Choroid plexus epithelial cell (primary cell): ENCODE results near the gene MRPL37.
A peak's percentile ranks its signal among the peaks of the same experiment; 100 is the strongest.

Experiments used
- DNase-seq: peaks from one replicate; pipeline ENCODE4 v3.0.0-alpha.2; 2010; ENCODE audit warnings: low read depth
- H3K4me3 ChIP-seq: 2 replicates; pipeline ENCODE4 v1.5.1; 2011; ENCODE audit warnings: low read depth, mild to moderate bottlenecking, control low read depth, low read length, moderate library complexity
- CTCF ChIP-seq: conservative IDR thresholded peaks from 2 replicates; pipeline ENCODE4 v1.5.1; 2011; ENCODE audit warnings: low read depth, mild to moderate bottlenecking, control low read depth, inconsistent platforms, low read length, moderate library complexity

MRPL37 gene

GRCh38 chr1:54224233-54224632 lies 24.3 kb downstream of the MRPL37 start:
- no peak for TF ChIP-seq CTCF
- H3K4me3 ChIP-seq = no peak overlapping the region
- DNase-seq = no peak

DNA sequence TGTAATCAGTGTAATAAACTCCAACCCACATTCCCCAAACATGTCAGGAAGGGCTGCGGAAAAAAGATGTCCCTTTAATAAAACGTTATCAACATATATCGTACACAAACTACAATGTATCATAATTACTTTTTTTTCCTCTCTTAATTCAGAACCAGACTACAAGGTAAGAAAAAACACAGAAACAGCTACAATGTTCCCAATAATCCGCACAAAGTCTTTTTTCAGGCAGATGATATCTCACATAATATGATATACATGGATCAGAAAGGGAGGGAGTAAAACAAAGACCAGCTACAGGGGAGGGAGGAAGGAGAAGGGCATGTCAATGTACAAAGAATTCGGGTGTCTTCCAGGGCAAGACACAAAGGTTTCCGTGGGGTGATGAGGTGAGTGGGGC lies 25.4 kb downstream of the MRPL37 start:
- DNase-seq = no peak
- TF ChIP-seq CTCF = no peak

DNA sequence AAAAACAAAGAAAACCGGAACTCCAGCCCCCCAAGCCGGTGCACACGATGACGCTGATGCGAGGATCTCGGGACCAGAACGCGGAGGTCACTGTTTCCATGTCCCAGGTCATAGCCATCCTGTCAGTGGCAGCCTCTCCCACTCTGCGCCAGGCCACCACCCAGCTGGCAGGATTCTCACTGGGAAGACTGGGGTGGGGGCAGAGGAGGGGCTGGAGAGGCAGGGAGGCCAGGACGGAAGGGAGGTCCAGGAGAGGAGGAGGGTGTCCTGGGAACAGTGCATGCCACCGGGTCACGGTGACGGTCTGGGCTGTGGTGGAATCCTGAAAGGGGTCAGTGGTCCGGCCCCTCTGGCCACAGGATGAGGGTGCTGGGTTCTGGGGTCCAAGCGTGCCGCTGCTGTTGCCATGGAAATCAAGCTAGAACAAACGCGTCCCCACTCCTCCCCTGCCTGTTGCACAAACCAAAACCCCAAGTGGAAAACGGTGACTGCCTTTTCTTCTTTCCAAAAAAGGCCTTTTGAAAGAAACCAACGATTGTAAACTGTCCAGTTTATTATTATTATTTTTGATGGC lies 26.1 kb downstream of the MRPL37 start:
- DNase-seq = no peak
- H3K4me3 ChIP-seq = no peak overlapping the region
- TF ChIP-seq CTCF = no peak

More for the DNA sequence above, 25.4 kb downstream of the MRPL37 start:
- H3K4me3 ChIP-seq = no peak overlapping the region

- DNase-seq = peak; percentile 26
- no peak for TF ChIP-seq CTCF
- no peak overlapping the region for H3K4me3 ChIP-seq
These were observed 27.2 kb downstream of the MRPL37 start for GRCh38 chr1:54227091-54227602.

- H3K4me3 ChIP-seq = no peak overlapping the region
- no peak for DNase-seq
- TF ChIP-seq CTCF = peak; percentile 8
These were observed 27.9 kb downstream of the MRPL37 start for GRCh38 chr1:54227891-54228310.

DNA sequence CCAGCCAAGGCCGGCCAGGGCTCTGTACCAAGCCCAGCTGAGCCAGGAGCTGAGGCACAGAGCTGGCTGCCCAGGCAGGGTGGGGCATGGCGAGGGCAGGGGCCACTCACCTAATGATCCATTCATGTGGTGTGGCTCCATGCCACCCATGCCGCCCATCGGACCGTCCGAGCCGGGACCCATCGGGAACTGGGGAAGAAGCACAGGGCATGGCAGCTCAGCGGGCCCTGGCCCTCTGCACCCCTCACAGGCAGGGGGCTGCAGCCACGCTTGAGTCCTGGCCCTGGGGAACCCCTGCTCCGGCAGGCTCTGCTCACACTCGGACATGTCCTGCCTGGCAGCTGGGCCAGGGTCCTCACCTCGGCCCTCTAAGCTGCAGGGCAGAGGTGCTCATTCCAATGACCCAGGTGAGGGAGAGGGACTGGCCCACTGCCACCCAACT lies 28.7 kb downstream of the MRPL37 start:
- no peak for TF ChIP-seq CTCF
- no peak overlapping the region for H3K4me3 ChIP-seq
- DNase-seq = no peak

DNA sequence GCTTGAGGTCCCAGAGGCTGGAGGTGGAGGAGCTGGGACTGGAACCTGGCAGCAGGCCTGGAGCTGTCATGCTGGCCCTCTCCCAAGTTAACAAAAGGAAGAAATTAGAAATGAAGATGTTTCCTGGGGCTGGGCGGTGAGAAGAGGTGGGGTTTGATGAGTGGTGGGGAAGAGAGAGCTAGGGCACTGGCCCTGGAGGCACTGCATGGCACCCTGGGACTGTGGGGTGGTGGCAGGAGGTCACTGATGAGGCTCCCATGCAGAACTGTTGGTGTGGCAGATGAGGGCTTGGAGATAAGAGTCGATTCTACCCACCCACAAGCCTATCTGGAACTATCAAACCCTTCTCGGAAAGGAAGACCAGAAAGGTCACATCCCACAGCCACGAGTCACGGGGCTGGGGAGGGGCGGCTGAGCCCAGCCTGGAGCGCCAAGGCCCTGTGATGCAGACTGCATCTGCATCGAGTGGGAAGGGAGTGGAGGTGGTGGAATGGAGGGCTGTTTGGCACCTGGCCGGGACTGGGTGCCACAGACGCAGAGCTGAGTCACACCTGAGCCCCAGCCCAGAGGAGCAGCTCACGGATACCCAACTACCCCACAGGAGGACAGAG lies 29.4 kb downstream of the MRPL37 start:
- no peak for TF ChIP-seq CTCF
- peak; percentile 49 for DNase-seq

More for the DNA sequence above, 29.4 kb downstream of the MRPL37 start:
- H3K4me3 ChIP-seq = no peak overlapping the region
